ENCODE data around the gene DGCR6. TPM values are rescaled to one million over a fixed set of nuclear protein-coding genes. Genes with fewer than 3 reads are reported as not detected.
"Not testable (repeated sequence)": the region's sequence is repeated elsewhere in the genome, so short reads cannot be mapped to it uniquely, and the experiment has no call there.

Gene DGCR6
- polyA plus RNA-seq, 3 donors from 2014 or later = 0.13 to 0.82 (median 0.38) TPM

DNA sequence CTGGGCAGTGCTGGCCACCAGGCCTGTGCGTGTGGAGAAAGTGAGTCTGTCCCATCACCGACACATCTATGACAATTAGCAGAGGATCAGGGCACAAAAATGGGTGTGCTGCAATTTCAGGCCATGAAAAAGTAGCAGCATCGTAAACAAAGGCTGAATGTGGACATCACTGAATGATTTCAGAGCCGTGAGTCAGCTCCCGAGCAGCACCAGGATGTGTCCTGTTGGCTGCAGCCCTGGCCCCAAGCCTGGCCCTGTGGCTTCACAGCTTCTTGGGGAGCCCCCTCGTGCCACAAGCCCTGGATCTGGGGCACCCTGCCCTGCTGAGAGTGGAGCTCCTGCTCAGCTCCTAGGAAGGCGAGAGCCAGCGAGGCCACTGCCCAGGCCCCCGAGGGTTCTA is 9.4 kb downstream of the DGCR6 start:
- not testable (repeated sequence) for H3K4me1 Mint-ChIP-seq; H3K27ac Mint-ChIP-seq; DNase-seq; H3K36me3 Mint-ChIP-seq; H3K4me3 Mint-ChIP-seq; H3K9me3 Mint-ChIP-seq; H3K27me3 Mint-ChIP-seq (ENCODE audit: low read depth in 3 of 3)

DNA sequence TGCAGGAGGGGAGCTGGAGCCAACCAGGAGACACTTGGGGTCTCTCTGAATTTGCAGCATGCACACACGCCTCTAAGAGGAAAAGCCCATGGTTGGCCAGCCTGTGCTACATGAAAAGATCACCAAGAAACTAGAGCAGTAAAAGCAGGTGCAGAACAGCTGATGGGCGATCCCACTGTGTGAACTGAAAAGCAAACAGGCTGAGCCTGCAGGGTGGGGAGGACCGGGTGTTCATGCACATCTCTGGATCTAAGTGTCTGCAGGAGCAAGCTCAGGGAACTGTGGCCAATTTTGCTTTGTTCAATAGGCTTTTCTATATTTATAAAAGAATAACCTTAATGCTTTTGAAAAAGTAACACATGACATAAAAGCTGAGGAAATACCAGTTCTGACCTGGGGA is 11.7 kb downstream of the DGCR6 start:
- not testable (repeated sequence) for H3K27ac Mint-ChIP-seq; H3K36me3 Mint-ChIP-seq; DNase-seq; H3K4me3 Mint-ChIP-seq; H3K4me1 Mint-ChIP-seq; H3K9me3 Mint-ChIP-seq; H3K27me3 Mint-ChIP-seq (ENCODE audit: low read depth in 3 of 3)

DNA sequence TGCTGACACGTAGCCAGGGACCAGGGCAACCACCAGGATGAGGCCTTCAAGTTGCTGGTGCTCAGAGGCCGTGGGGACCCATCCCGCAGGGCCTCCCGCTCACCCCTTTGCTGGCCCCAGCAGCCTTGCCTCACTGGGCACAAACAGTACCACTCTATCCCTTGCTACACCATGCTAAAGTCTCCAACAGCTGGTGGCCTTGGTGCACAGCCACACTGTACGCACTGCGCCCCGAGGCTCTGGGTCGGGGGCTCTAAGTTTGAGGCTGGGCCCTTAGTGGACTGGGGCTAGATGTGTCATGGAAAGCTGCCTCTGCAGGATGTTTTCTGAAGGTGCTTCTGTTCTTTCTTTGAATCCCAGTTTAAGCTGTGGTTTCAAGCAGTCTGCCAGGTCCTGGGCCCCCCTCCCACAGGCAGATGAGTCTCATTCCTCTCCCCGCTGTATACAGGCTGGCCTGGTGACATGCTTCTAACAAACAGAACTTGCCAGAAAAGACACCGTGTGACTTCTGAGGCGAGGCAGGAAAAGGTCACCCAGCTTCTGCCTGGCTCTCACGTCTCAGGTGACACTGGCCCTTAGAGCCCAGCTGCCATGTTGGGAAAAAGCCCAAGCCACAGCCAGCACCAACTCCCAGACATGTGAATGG is 14.3 kb downstream of the DGCR6 start:
- DNase-seq; H3K27ac Mint-ChIP-seq; H3K9me3 Mint-ChIP-seq; H3K27me3 Mint-ChIP-seq (ENCODE audit: low read depth in 3 of 3); H3K4me3 Mint-ChIP-seq; H3K36me3 Mint-ChIP-seq; H3K4me1 Mint-ChIP-seq: not testable (repeated sequence)

DNA sequence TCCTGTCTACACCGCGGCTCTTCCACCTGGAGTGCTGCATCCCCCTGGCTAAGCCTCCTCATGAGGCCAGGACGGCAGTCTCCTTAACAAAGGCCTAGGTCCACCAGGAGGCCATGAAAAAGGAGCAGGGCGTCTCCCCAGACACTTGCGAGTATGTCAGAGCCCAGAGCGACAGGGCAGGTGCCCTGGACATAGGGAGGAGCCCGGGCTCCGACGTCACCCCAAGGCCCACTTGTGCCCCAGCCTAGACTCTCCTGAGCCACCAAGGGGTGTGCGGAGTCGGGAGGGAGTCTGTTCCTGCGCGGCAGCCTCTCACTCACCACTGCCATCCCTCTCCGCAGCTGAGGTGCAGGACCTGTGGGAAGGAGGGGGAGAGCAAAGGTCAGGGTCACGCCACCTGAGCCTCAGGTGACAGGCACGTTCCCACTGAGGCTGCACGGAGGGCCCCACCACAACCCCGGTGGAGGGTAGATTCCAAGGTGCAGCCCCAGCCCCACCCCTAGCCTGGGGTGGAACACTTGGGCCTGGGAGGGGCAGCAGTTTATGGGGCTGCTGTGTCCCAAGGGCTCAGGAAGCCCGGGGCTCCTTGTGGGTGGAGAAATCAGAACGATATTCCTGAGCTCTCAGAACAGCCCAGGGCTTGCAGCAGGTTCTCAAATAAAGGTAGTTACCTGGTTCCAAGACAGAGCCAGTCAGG is 19.4 kb downstream of the DGCR6 start:
- Mint-ChIP-seq H3K27me3 (ENCODE audit: low read depth in 3 of 3) (no peaks in the 10 kb centered on the region), H3K36me3 (no peaks in the 10 kb centered on the region), H3K4me3 (no peak overlapping the region), H3K4me1 (no peaks in the 10 kb centered on the region), H3K27ac (no peak overlapping the region), H3K9me3 (no peaks in the 10 kb centered on the region)
- no peak for DNase-seq

- Mint-ChIP-seq H3K4me1 (no peaks in the 10 kb centered on the region), H3K36me3 (no peaks in the 10 kb centered on the region), H3K4me3 (no peak overlapping the region), H3K27me3 (ENCODE audit: low read depth in 3 of 3) (no peaks in the 10 kb centered on the region), H3K27ac (no peak overlapping the region), H3K9me3 (no peaks in the 10 kb centered on the region)
- DNase-seq = no peak
These were observed 20.9 kb downstream of the DGCR6 start for GRCh38 chr22:18927020-18927419.

DNA sequence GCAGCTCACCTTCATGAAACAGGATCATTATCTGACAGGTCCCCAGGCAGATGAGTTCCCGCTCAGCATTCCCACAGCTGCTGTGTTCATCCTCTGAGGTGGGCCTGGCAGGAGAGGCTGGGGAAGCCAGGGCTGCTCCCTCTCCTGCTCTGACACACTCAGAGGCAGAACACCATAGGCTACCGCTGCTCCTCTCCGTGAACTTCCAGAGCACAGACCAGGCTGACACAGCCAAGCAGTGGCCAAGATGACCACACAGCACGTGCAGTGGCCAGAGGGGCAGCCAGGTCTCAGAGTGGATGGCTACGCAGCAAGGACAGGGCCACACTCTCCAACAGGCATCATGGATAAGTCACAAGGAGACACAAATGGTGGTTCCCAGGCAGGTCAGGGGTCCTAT is 21.5 kb downstream of the DGCR6 start:
- Mint-ChIP-seq H3K27ac (no peak overlapping the region), H3K36me3 (no peaks in the 10 kb centered on the region), H3K4me1 (no peaks in the 10 kb centered on the region), H3K4me3 (no peak overlapping the region), H3K9me3 (no peaks in the 10 kb centered on the region), H3K27me3 (ENCODE audit: low read depth in 3 of 3) (no peaks in the 10 kb centered on the region)
- DNase-seq = no peak

DNA sequence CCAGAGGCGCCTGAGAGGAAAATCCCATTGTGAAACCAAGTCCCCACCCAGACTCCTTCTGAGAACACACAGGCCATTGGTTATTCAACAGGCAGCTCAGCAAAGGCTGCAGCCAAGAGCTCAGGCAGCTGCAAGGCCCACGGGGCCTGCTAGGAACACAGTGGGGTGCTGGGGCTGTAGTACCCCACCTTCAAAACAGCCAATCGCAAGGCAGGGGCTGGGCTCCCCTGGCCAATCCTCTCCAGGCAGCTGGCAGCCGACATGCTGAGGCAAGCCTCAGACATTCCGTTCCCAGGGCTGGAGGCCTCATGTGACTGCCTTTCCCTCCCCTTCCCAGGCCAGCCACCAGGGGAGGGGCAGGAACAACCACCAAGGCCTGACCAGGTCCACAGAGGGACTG is 23.3 kb downstream of the DGCR6 start:
- no peak overlapping the region for H3K27ac Mint-ChIP-seq
- H3K36me3 Mint-ChIP-seq = no peaks in the 10 kb centered on the region
- no peak for DNase-seq
- no peak overlapping the region for H3K4me3 Mint-ChIP-seq
- H3K27me3 Mint-ChIP-seq (ENCODE audit: low read depth in 3 of 3) = no peaks in the 10 kb centered on the region
- no peaks in the 10 kb centered on the region for H3K4me1 Mint-ChIP-seq
- H3K9me3 Mint-ChIP-seq = no peaks in the 10 kb centered on the region

GRCh38 chr22:18931905-18932652 is 26.0 kb downstream of the DGCR6 start:
- DNase-seq = no peak
- no peaks in the 10 kb centered on the region for H3K27me3 Mint-ChIP-seq (ENCODE audit: low read depth in 3 of 3)
- H3K27ac Mint-ChIP-seq = no peak overlapping the region
- H3K4me1 Mint-ChIP-seq = no peaks in the 10 kb centered on the region
- H3K9me3 Mint-ChIP-seq = no peaks in the 10 kb centered on the region
- H3K36me3 Mint-ChIP-seq = no peaks in the 10 kb centered on the region
- H3K4me3 Mint-ChIP-seq = no peak overlapping the region

DNA sequence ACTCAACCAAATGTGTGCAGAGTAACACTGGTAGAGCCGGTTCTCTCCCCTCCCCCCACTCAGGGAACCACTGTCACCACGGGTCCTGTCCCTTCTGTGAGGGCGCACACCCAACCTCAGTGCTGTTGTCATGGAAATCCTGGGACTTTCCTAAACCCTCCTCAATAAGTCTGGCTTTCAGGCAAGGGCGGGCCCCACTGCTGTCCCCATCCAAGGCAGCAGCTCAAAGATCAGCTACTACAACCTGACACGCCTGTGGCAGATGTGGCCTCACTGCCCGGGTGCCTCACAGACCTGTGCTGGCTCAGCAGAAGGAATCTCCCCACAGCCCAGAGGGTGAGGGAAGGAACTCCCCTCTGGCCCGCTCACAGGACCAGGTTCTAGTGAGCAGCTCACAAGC is 27.8 kb downstream of the DGCR6 start:
- H3K36me3 Mint-ChIP-seq = no peaks in the 10 kb centered on the region
- no peak for DNase-seq
- H3K4me1 Mint-ChIP-seq = no peaks in the 10 kb centered on the region
- H3K4me3 Mint-ChIP-seq = no peak overlapping the region
- H3K27ac Mint-ChIP-seq = no peak overlapping the region
- H3K27me3 Mint-ChIP-seq (ENCODE audit: low read depth in 3 of 3) = no peaks in the 10 kb centered on the region
- H3K9me3 Mint-ChIP-seq = no peaks in the 10 kb centered on the region

DNA sequence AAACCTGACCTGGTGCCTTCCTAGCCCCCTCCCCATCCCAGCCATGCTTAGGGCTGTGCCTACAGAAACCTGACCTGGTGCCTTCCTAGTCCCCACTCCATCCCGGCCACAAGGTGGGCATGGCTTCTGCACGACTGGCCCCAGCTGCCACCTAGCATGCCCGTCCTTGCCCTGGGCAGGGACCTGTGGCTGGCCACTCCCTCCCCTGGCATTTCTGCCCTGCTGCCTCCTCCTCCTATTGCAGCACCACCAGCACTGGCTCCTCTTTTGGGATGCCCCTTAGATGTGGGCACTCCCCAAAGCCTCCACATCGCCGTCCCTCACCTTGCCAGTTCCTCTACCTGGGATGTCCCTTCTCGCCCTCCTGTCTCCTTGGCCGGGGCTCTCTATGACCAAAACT is 28.6 kb downstream of the DGCR6 start:
- H3K9me3 Mint-ChIP-seq, DNase-seq: not testable (repeated sequence)

DNA sequence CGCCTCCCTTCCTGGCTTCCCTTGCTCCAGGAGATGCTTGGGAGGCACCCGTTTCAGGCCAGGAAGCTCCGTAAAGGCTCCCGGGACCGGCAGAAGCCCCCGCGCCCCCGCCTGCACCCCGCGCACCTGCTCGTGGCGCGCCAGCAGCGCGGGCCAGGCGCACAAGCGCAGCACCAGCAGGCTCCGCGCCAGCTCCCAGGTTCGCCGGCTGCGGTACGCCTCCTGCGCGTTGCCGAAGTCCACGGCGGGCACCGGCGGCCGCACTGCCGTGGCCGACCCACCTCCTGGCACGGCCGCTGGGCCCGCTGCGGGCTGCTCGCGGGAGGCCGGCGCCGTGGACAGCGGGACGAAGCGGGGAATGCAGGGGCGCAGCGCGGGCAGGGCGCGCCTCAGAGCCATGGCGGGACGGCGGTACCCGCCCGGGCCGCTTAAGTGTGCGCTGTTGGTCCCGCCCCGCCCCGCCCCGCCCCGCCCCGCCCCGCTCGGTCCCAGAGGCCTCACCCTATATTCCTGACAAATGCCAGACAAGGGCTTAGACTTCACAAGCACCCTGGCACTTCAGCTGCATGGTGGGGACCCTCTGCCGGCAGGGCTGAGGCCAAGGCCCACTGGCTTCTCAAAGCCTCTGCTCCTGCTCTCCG is 29.9 kb downstream of the DGCR6 start, which contains the start of gene PRODH:
PRODH (minus strand) TSS at position 405 of the 641 bp plus-strand sequence; CDS start at position 399, 6 bp downstream.
- DNase-seq = no peak
- H3K36me3 Mint-ChIP-seq = no peaks in the 10 kb centered on the region

More for the DNA sequence above, 28.6 kb downstream of the DGCR6 start:
- H3K27me3 Mint-ChIP-seq (ENCODE audit: low read depth in 3 of 3); H3K27ac Mint-ChIP-seq; H3K4me3 Mint-ChIP-seq; H3K36me3 Mint-ChIP-seq; H3K4me1 Mint-ChIP-seq: not testable (repeated sequence)

DNA sequence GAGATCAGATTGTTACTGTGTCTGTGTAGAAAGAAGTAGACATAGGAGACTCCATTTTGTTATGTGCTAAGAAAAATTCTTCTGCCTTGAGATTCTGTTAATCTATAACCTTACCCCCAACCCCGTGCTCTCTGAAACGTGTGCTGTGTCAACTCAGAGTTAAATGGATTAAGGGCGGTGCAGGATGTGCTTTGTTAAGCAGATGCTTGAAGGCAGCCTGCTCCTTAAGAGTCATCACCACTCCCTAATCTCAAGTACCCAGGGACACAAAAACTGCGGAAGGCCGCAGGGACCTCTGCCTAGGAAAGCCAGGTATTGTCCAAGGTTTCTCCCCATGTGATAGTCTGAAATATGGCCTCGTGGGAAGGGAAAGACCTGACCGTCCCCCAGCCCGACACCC is 32.6 kb downstream of the DGCR6 start:
- not testable (repeated sequence) for DNase-seq; H3K27ac Mint-ChIP-seq; H3K4me1 Mint-ChIP-seq; H3K4me3 Mint-ChIP-seq; H3K36me3 Mint-ChIP-seq; H3K9me3 Mint-ChIP-seq; H3K27me3 Mint-ChIP-seq (ENCODE audit: low read depth in 3 of 3)

More for the DNA sequence above, 29.9 kb downstream of the DGCR6 start, which contains the start of gene PRODH:
- Mint-ChIP-seq H3K27ac (no peak within 1 kb of the TSS), H3K9me3 (no peaks in the 10 kb centered on the region), H3K4me1 (no peaks in the 10 kb centered on the region), H3K27me3 (ENCODE audit: low read depth in 3 of 3) (no peaks in the 10 kb centered on the region), H3K4me3 (no peak within 1 kb of the TSS)

- DNase-seq; H3K9me3 Mint-ChIP-seq; H3K36me3 Mint-ChIP-seq; H3K27me3 Mint-ChIP-seq (ENCODE audit: low read depth in 3 of 3); H3K4me3 Mint-ChIP-seq; H3K4me1 Mint-ChIP-seq; H3K27ac Mint-ChIP-seq: not testable (repeated sequence)
These were observed 41.0 kb downstream of the DGCR6 start for GRCh38 chr22:18947105-18947504.

DNA sequence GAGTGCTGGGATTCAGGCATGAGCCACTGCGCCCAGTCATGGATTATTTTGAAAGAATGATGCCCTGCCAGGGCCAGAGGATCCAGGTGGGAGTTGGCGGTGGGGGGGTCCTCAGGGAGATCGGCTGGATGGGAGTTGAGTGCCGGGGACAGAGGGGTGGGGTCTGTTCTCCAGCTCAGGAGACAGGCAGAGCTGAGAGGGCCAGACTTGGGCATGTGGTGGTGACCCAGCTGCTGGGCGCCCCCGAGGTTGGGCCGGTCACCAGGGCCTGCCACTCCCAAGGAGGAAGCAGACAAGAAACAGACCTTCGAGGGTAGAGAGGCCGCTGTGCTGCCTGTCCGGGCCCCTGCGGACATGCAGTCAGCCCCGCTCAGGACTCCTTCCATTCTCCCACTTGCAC is 41.8 kb downstream of the DGCR6 start:
- Mint-ChIP-seq H3K4me3 (no peak overlapping the region), H3K36me3 (no peaks in the 10 kb centered on the region), H3K9me3 (no peaks in the 10 kb centered on the region), H3K27me3 (ENCODE audit: low read depth in 3 of 3) (peaks cover 0 to 6% (median 5%) of the 10 kb centered on the region in 3 donors), H3K4me1 (no peaks in the 10 kb centered on the region), H3K27ac (no peak overlapping the region)
- DNase-seq = no peak

Measured in immature natural killer cell (primary cell).